ENCODE data around the gene VIT. TPM values are rescaled to one million over a fixed set of nuclear protein-coding genes. Genes with fewer than 3 reads are reported as not detected.

VIT gene
- total and polyA plus RNA-seq, 10 donors: 0.05 to 0.74 (median 0.38) TPM; not detected in 6

- DNase-seq: no peak
- Histone ChIP-seq H3K9me3 (peaks cover 0 to 14% (median 8%) of the 10 kb centered on the region in 8 donors), H3K4me1 (peaks cover 0 to 10% (median 3%) of the 10 kb centered on the region in 6 donors), H3K27ac (no peak overlapping the region), H3K27me3 (replicated peaks in 1 of 7) (no peaks in the 10 kb centered on the region), H3K4me3 (no peak overlapping the region), H3K36me3 (no peaks in the 10 kb centered on the region)
- WGBS, 5 donors: 78 to 94% (median 87%) methylated on average over 5 of the region's 5 CpGs
- intact Hi-C loops (cut with DNase I; ENCODE audit: low total_unique reads): no loop called here
- no peak for TF ChIP-seq CTCF (IDR thresholded peaks at IDR 0.05 in 8 of 11, conservative IDR thresholded peaks at IDR 0.05 in 3 of 11)
- TF ChIP-seq POLR2A (IDR thresholded peaks at IDR 0.05): no peak
- no peak for TF ChIP-seq POLR2AphosphoS5 (IDR thresholded peaks at IDR 0.05)
These were observed 10.5 kb downstream of the VIT start for GRCh38 chr2:36707050-36707449.

GRCh38 chr2:36708041-36708741, 11.7 kb downstream of the VIT start:
- Histone ChIP-seq H3K36me3 (no peaks in the 10 kb centered on the region), H3K9me3 (peaks cover 0 to 14% (median 8%) of the 10 kb centered on the region in 8 donors), H3K27ac (no peak overlapping the region), H3K4me3 (no peak overlapping the region), H3K27me3 (replicated peaks in 1 of 7) (peaks cover 0 to 8% (median 0%) of the 10 kb centered on the region in 7 donors), H3K4me1 (peaks cover 0 to 10% (median 3%) of the 10 kb centered on the region in 6 donors)
- DNase-seq: no peak
- intact Hi-C loops (cut with DNase I; ENCODE audit: low total_unique reads): no loop called here
- 59 to 73% (median 67%) methylated on average over 8 of the region's 8 CpGs for WGBS, 5 donors
- TF ChIP-seq POLR2A (IDR thresholded peaks at IDR 0.05) (no peak), CTCF (IDR thresholded peaks at IDR 0.05 in 8 of 11, conservative IDR thresholded peaks at IDR 0.05 in 3 of 11) (no peak), POLR2AphosphoS5 (IDR thresholded peaks at IDR 0.05) (no peak)

GRCh38 chr2:36710858-36711515, 14.5 kb downstream of the VIT start:
- 65 to 97% (median 94%) methylated on average over 2 of the region's 2 CpGs for WGBS, 5 donors
- DNase-seq: no peak

More at GRCh38 chr2:36710858-36711515, 14.5 kb downstream of the VIT start:
- intact Hi-C loops (cut with DNase I; ENCODE audit: low total_unique reads): no loop called here
- Histone ChIP-seq H3K4me3 (no peak overlapping the region), H3K27me3 (replicated peaks in 1 of 7) (peaks cover 0 to 9% (median 0%) of the 10 kb centered on the region in 7 donors), H3K9me3 (peaks cover 0 to 14% (median 8%) of the 10 kb centered on the region in 8 donors), H3K27ac (no peak overlapping the region), H3K36me3 (no peaks in the 10 kb centered on the region), H3K4me1 (peaks cover 0 to 5% (median 2%) of the 10 kb centered on the region in 6 donors)
- TF ChIP-seq POLR2AphosphoS5 (IDR thresholded peaks at IDR 0.05) (no peak), POLR2A (IDR thresholded peaks at IDR 0.05) (no peak), CTCF (IDR thresholded peaks at IDR 0.05 in 8 of 11, conservative IDR thresholded peaks at IDR 0.05 in 3 of 11) (no peak)

Data from spleen (tissue), 11 donors.